ENCODE measurements around the gene SEMA5B.

The SEMA5B gene

DNA sequence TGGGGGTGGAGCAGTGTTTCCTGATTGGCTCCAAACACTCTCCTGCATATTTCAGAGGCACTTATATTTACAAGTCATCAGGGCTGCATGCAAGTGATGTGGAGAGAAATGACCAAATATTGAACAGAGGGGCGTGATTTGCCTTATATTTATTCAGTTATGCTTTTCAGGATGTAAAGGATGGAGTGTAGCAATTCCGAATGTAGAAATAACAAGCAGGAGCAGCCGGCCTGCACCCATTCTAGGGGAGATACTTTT is 19.4 kb upstream of the SEMA5B start:
- TF ChIP-seq, protein P1, sequence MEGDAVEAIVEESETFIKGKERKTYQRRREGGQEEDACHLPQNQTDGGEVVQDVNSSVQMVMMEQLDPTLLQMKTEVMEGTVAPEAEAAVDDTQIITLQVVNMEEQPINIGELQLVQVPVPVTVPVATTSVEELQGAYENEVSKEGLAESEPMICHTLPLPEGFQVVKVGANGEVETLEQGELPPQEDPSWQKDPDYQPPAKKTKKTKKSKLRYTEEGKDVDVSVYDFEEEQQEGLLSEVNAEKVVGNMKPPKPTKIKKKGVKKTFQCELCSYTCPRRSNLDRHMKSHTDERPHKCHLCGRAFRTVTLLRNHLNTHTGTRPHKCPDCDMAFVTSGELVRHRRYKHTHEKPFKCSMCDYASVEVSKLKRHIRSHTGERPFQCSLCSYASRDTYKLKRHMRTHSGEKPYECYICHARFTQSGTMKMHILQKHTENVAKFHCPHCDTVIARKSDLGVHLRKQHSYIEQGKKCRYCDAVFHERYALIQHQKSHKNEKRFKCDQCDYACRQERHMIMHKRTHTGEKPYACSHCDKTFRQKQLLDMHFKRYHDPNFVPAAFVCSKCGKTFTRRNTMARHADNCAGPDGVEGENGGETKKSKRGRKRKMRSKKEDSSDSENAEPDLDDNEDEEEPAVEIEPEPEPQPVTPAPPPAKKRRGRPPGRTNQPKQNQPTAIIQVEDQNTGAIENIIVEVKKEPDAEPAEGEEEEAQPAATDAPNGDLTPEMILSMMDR (IDR thresholded peaks at IDR 0.05; ENCODE audit: insufficient read depth, low read length, poor library complexity, severe bottlenecking): no peak
- TF ChIP-seq EZH2phosphoT487 (conservative IDR thresholded peaks at IDR 0.05; ENCODE audit: low read length): no peak
- Histone ChIP-seq H3K4me3 (ENCODE audit: insufficient read depth, low read length, poor library complexity, severe bottlenecking) (no peak overlapping the region), H3K4me2 (ENCODE audit: low read depth, low read length, poor library complexity, severe bottlenecking) (no peak overlapping the region), H3K36me3 (ENCODE audit: low read length) (no peaks in the 10 kb centered on the region), H3K27me3 (ENCODE audit: low read length) (no peaks in the 10 kb centered on the region), H3K27ac (ENCODE audit: low read depth, low read length) (no peak overlapping the region), H3K9me3 (ENCODE audit: insufficient read depth, low read length) (no peaks in the 10 kb centered on the region), H3K9me2 (replicated peaks; ENCODE audit: insufficient read depth, low read length) (no peaks in the 10 kb centered on the region), H3K79me2 (ENCODE audit: insufficient read depth, low read length) (no peaks in the 10 kb centered on the region), H2AFZ (ENCODE audit: low read depth, low read length, severe bottlenecking) (no peak overlapping the region), H3F3A (ENCODE audit: insufficient read depth) (no peaks in the 10 kb centered on the region), H3K9ac (ENCODE audit: low read length) (no peak overlapping the region), H4K20me1 (ENCODE audit: low read depth, low read length) (no peaks in the 10 kb centered on the region)

DNA sequence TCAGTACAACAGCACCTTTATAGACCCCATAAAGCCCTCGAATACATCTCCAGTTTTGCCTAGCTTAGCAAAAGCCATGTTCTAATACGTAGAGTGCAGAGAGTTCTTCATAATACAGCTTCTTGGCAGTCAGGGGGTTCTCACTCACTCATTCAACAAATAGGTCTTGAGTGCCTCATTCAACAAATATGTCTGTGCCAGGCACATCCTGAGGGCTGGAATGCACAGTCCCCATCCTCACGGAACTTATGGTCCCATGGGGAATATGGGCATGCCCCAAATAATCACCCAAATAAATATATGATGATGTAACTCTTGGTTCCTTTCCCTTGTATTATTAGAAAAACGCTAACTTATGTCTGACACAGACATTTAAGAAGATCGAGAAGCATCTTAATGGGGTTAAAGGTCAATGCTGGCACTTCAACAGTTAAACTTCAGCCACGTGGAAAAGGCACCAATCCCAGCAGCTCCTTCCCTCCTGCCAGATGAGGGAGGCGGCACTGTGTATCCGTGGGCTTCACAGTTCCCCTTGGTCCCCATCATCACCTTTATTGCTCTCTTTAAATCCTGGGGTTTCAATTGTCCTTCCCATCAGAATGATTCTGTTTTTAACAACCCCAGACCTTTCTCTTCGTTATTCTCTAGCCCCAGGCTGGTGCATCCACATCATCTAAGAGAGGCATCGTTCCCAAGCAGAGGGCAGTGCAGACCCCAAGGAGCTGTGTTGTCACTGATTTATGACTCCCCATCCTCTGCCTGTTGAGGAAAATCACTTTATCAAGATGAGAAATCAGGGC is 18.9 kb upstream of the SEMA5B start:
- Histone ChIP-seq H3K9me3 (ENCODE audit: insufficient read depth, low read length) (no peaks in the 10 kb centered on the region), H3F3A (ENCODE audit: insufficient read depth) (no peaks in the 10 kb centered on the region), H3K4me2 (ENCODE audit: low read depth, low read length, poor library complexity, severe bottlenecking) (no peak overlapping the region), H3K36me3 (ENCODE audit: low read length) (no peaks in the 10 kb centered on the region), H3K27me3 (ENCODE audit: low read length) (no peaks in the 10 kb centered on the region), H3K79me2 (ENCODE audit: insufficient read depth, low read length) (no peaks in the 10 kb centered on the region), H3K27ac (ENCODE audit: low read depth, low read length) (no peak overlapping the region), H3K9me2 (replicated peaks; ENCODE audit: insufficient read depth, low read length) (no peaks in the 10 kb centered on the region), H4K20me1 (ENCODE audit: low read depth, low read length) (no peaks in the 10 kb centered on the region), H3K4me3 (ENCODE audit: insufficient read depth, low read length, poor library complexity, severe bottlenecking) (no peak overlapping the region), H2AFZ (ENCODE audit: low read depth, low read length, severe bottlenecking) (no peak overlapping the region), H3K9ac (ENCODE audit: low read length) (no peak overlapping the region)
- TF ChIP-seq, protein P1 (IDR thresholded peaks at IDR 0.05; ENCODE audit: insufficient read depth, low read length, poor library complexity, severe bottlenecking): no peak
- TF ChIP-seq EZH2phosphoT487 (conservative IDR thresholded peaks at IDR 0.05; ENCODE audit: low read length): no peak

GRCh38 chr3:123044981-123045763 is 17.6 kb upstream of the SEMA5B start:
- no peaks in the 10 kb centered on the region for H3K9me3 ChIP-seq (ENCODE audit: insufficient read depth, low read length)
- H3K79me2 ChIP-seq (ENCODE audit: insufficient read depth, low read length): no peaks in the 10 kb centered on the region
- H3K4me2 ChIP-seq (ENCODE audit: low read depth, low read length, poor library complexity, severe bottlenecking): no peak overlapping the region
- no peak overlapping the region for H3K9ac ChIP-seq (ENCODE audit: low read length)
- no peaks in the 10 kb centered on the region for H3F3A ChIP-seq (ENCODE audit: insufficient read depth)
- no peaks in the 10 kb centered on the region for H3K36me3 ChIP-seq (ENCODE audit: low read length)
- H3K27me3 ChIP-seq (ENCODE audit: low read length): no peaks in the 10 kb centered on the region
- no peak overlapping the region for H3K4me3 ChIP-seq (ENCODE audit: insufficient read depth, low read length, poor library complexity, severe bottlenecking)
- TF ChIP-seq, protein P1 (IDR thresholded peaks at IDR 0.05; ENCODE audit: insufficient read depth, low read length, poor library complexity, severe bottlenecking): no peak
- TF ChIP-seq EZH2phosphoT487 (conservative IDR thresholded peaks at IDR 0.05; ENCODE audit: low read length): no peak
- no peak overlapping the region for H2AFZ ChIP-seq (ENCODE audit: low read depth, low read length, severe bottlenecking)
- H3K27ac ChIP-seq (ENCODE audit: low read depth, low read length): no peak overlapping the region
- no peaks in the 10 kb centered on the region for H4K20me1 ChIP-seq (ENCODE audit: low read depth, low read length)
- no peaks in the 10 kb centered on the region for H3K9me2 ChIP-seq (replicated peaks; ENCODE audit: insufficient read depth, low read length)
